Colon (tissue), 2 donors: Measurements from ENCODE around the gene SNRK.

Source experiments
- FAIRE-seq: peaks from 2 replicates; lab custom pipeline; 2012; peaks lifted over from hg19 to GRCh38; lab: Jason Lieb, UNC
- donor health status: control.
- donor health status: control.

Gene SNRK

GRCh38 chr3:43372007-43372740 is 85.8 kb downstream of the SNRK start:
- FAIRE-seq = no peak

- no peak for FAIRE-seq
These were observed 86.6 kb downstream of the SNRK start for GRCh38 chr3:43372809-43373559.

GRCh38 chr3:43373560-43373928 is 87.2 kb downstream of the SNRK start:
- FAIRE-seq = no peak

- FAIRE-seq = no peak
These were observed 92.0 kb downstream of the SNRK start for GRCh38 chr3:43378066-43378935.

- no peak for FAIRE-seq
These were observed 93.0 kb downstream of the SNRK start for GRCh38 chr3:43379343-43379742.

- FAIRE-seq = no peak
These were observed 101.8 kb downstream of the SNRK start for GRCh38 chr3:43388175-43388574.

- FAIRE-seq = no peak
These were observed 102.6 kb downstream of the SNRK start for GRCh38 chr3:43388915-43389314.

- FAIRE-seq = no peak
These were observed 103.3 kb downstream of the SNRK start for GRCh38 chr3:43389388-43390254.

GRCh38 chr3:43390255-43390588 is 103.9 kb downstream of the SNRK start:
- FAIRE-seq = no peak

GRCh38 chr3:43391621-43392020 is 105.3 kb downstream of the SNRK start:
- FAIRE-seq = no peak

GRCh38 chr3:43394041-43394554 is 107.8 kb downstream of the SNRK start:
- FAIRE-seq = no peak

- FAIRE-seq = no peak
These were observed 112.7 kb downstream of the SNRK start for GRCh38 chr3:43399034-43399433.

- no peak for FAIRE-seq
These were observed 113.8 kb downstream of the SNRK start for GRCh38 chr3:43400167-43400566.
